Dendritic cell treated with granulocyte-macrophage colony-stimulating factor and Interleukin-4, amounts not matched to agents 40 ng/mL and 50 ng/mL, for 4 days (primary cell): ENCODE data around the gene OR52A1.
"Not testable (repeated sequence)": the region's sequence is repeated elsewhere in the genome, so short reads cannot be mapped to it uniquely, and the experiment has no call there.

Experiments
- H3K27ac Mint-ChIP-seq: one replicate; pipeline ENCODE4 v1.8.0; 2022; ENCODE audit warnings: mild to moderate bottlenecking, mixed read lengths
- H3K27me3 Mint-ChIP-seq: one replicate; pipeline ENCODE4 v1.8.0; 2022; ENCODE audit warnings: mild to moderate bottlenecking, mixed read lengths
- H3K36me3 Mint-ChIP-seq: one replicate; pipeline ENCODE4 v1.8.0; 2022; ENCODE audit warnings: low read depth, mixed read lengths
- H3K4me1 Mint-ChIP-seq: one replicate; pipeline ENCODE4 v1.8.0; 2022; ENCODE audit warnings: low read depth, mixed read lengths
- H3K4me3 Mint-ChIP-seq: one replicate; pipeline ENCODE4 v1.8.0; 2022; ENCODE audit warnings: mild to moderate bottlenecking, moderate library complexity, mixed read lengths
- H3K9me3 Mint-ChIP-seq: one replicate; pipeline ENCODE4 v1.8.0; 2022; ENCODE audit warnings: mixed read lengths
- intact Hi-C: fragments of 100-400 bp; cut with micrococcal nuclease; formaldehyde crosslinking; loops from one replicate; pipeline ENCODE4 v1.15.0; 2022

Gene OR52A1

GRCh38 chr11:5154657-5155056 is at the start of gene OR52A1:
OR52A1 (minus strand) TSS chr11:5154757; CDS start chr11:5152369, 2,388 bp downstream.
- Mint-ChIP-seq H3K27me3 (no peaks in the 10 kb centered on the region), H3K27ac (no peak within 1 kb of the TSS)
- intact Hi-C loops: no loop called here

GRCh38 chr11:5203366-5203765 is 48.8 kb upstream of the OR52A1 start:
- H3K9me3 Mint-ChIP-seq: no peaks in the 10 kb centered on the region
- intact Hi-C loops: loop anchor here (5.0 to 10.0 kb wide), 2 partner anchors 601 to 689 kb away; partner anchors contain the start of genes OR52E5 and OR52N2
- H3K4me3 Mint-ChIP-seq: no peak overlapping the region
- H3K27ac Mint-ChIP-seq: no peak overlapping the region
- no peaks in the 10 kb centered on the region for H3K27me3 Mint-ChIP-seq
- no peaks in the 10 kb centered on the region for H3K36me3 Mint-ChIP-seq
- H3K4me1 Mint-ChIP-seq: no peaks in the 10 kb centered on the region

More at GRCh38 chr11:5154657-5155056, at the start of gene OR52A1:
- Mint-ChIP-seq H3K36me3 (no peaks in the 10 kb centered on the region), H3K4me3 (no peak within 1 kb of the TSS), H3K4me1 (no peaks in the 10 kb centered on the region), H3K9me3 (peaks cover 1% of the 10 kb centered on the region)

- Mint-ChIP-seq H3K9me3 (no peaks in the 10 kb centered on the region), H3K36me3 (no peaks in the 10 kb centered on the region), H3K4me1 (no peaks in the 10 kb centered on the region), H3K27me3 (no peaks in the 10 kb centered on the region), H3K4me3 (no peak within 1 kb of the TSS), H3K27ac (no peak within 1 kb of the TSS)
- intact Hi-C loops: loop anchor here (5.0 to 10.0 kb wide), 2 partner anchors 604 to 692 kb away; partner anchors contain the start of genes OR52E5 and OR52N2
Observed at GRCh38 chr11:5200582-5200981, 46.0 kb upstream of the OR52A1 start, which contains the start of gene OR51V1. OR51V1 (minus strand) TSS chr11:5200682; CDS start chr11:5200682, 0 bp downstream.

- H3K4me3 Mint-ChIP-seq: no peak overlapping the region
- H3K36me3 Mint-ChIP-seq: no peaks in the 10 kb centered on the region
- intact Hi-C loops: no loop called here
- H3K4me1 Mint-ChIP-seq: no peaks in the 10 kb centered on the region
- H3K9me3 Mint-ChIP-seq: peaks cover 7% of the 10 kb centered on the region
- H3K27me3 Mint-ChIP-seq: no peaks in the 10 kb centered on the region
- no peak overlapping the region for H3K27ac Mint-ChIP-seq
Observed at GRCh38 chr11:5198285-5198684, 43.7 kb upstream of the OR52A1 start.

GRCh38 chr11:5197536-5197935 is 43.0 kb upstream of the OR52A1 start:
- H3K9me3 Mint-ChIP-seq: peaks cover 13% of the 10 kb centered on the region
- H3K4me3 Mint-ChIP-seq: no peak overlapping the region
- intact Hi-C loops: no loop called here
- H3K4me1 Mint-ChIP-seq: no peaks in the 10 kb centered on the region
- H3K27ac Mint-ChIP-seq: no peak overlapping the region
- no peaks in the 10 kb centered on the region for H3K36me3 Mint-ChIP-seq
- H3K27me3 Mint-ChIP-seq: no peaks in the 10 kb centered on the region

- intact Hi-C loops: no loop called here
- no peak overlapping the region for H3K27ac Mint-ChIP-seq
- H3K27me3 Mint-ChIP-seq: no peaks in the 10 kb centered on the region
- no peaks in the 10 kb centered on the region for H3K4me1 Mint-ChIP-seq
- no peaks in the 10 kb centered on the region for H3K36me3 Mint-ChIP-seq
- H3K4me3 Mint-ChIP-seq: no peak overlapping the region
- H3K9me3 Mint-ChIP-seq: peaks cover 13% of the 10 kb centered on the region
Observed at GRCh38 chr11:5196731-5197130, 42.2 kb upstream of the OR52A1 start.

- intact Hi-C loops: no loop called here
- Mint-ChIP-seq H3K27me3 (no peaks in the 10 kb centered on the region), H3K4me1 (no peaks in the 10 kb centered on the region), H3K9me3 (peaks cover 13% of the 10 kb centered on the region), H3K27ac (no peak overlapping the region), H3K4me3 (no peak overlapping the region), H3K36me3 (no peaks in the 10 kb centered on the region)
Observed at GRCh38 chr11:5196067-5196466, 41.5 kb upstream of the OR52A1 start.

- intact Hi-C loops: no loop called here
- H3K9me3 Mint-ChIP-seq: peaks cover 13% of the 10 kb centered on the region
Observed at GRCh38 chr11:5192738-5193137, 38.2 kb upstream of the OR52A1 start.

GRCh38 chr11:5188201-5188600 is 33.6 kb upstream of the OR52A1 start:
- intact Hi-C loops: no loop called here
- Mint-ChIP-seq H3K36me3 (no peaks in the 10 kb centered on the region), H3K4me1 (no peaks in the 10 kb centered on the region), H3K27me3 (no peaks in the 10 kb centered on the region), H3K9me3 (peaks cover 5% of the 10 kb centered on the region), H3K27ac (no peak overlapping the region), H3K4me3 (no peak overlapping the region)

More at GRCh38 chr11:5192738-5193137, 38.2 kb upstream of the OR52A1 start:
- Mint-ChIP-seq H3K4me3 (no peak overlapping the region), H3K27ac (no peak overlapping the region), H3K36me3 (no peaks in the 10 kb centered on the region), H3K27me3 (no peaks in the 10 kb centered on the region), H3K4me1 (no peaks in the 10 kb centered on the region)

GRCh38 chr11:5178046-5178837 is 23.7 kb upstream of the OR52A1 start:
- H3K27me3 Mint-ChIP-seq: no peaks in the 10 kb centered on the region
- H3K4me3 Mint-ChIP-seq: no peak overlapping the region
- no peak overlapping the region for H3K27ac Mint-ChIP-seq
- intact Hi-C loops: no loop called here
- no peaks in the 10 kb centered on the region for H3K36me3 Mint-ChIP-seq
- H3K4me1 Mint-ChIP-seq: no peaks in the 10 kb centered on the region
- H3K9me3 Mint-ChIP-seq: no peaks in the 10 kb centered on the region

- H3K27ac Mint-ChIP-seq: no peak overlapping the region
- intact Hi-C loops: no loop called here
- no peak overlapping the region for H3K4me3 Mint-ChIP-seq
- no peaks in the 10 kb centered on the region for H3K9me3 Mint-ChIP-seq
- H3K4me1 Mint-ChIP-seq: no peaks in the 10 kb centered on the region
- H3K27me3 Mint-ChIP-seq: no peaks in the 10 kb centered on the region
- no peaks in the 10 kb centered on the region for H3K36me3 Mint-ChIP-seq
Observed at GRCh38 chr11:5174934-5175333, 20.4 kb upstream of the OR52A1 start.

GRCh38 chr11:5171856-5172255 is 17.3 kb upstream of the OR52A1 start:
- no peaks in the 10 kb centered on the region for H3K4me1 Mint-ChIP-seq
- no peaks in the 10 kb centered on the region for H3K9me3 Mint-ChIP-seq
- intact Hi-C loops: no loop called here
- H3K27me3 Mint-ChIP-seq: no peaks in the 10 kb centered on the region
- H3K4me3 Mint-ChIP-seq: no peak overlapping the region
- H3K27ac Mint-ChIP-seq: no peak overlapping the region
- H3K36me3 Mint-ChIP-seq: no peaks in the 10 kb centered on the region

- H3K27ac Mint-ChIP-seq, H3K27me3 Mint-ChIP-seq, intact Hi-C loops, H3K4me1 Mint-ChIP-seq, H3K9me3 Mint-ChIP-seq, H3K4me3 Mint-ChIP-seq, H3K36me3 Mint-ChIP-seq: not testable (repeated sequence)
Observed at GRCh38 chr11:5165898-5166297, 11.3 kb upstream of the OR52A1 start.

- not testable (repeated sequence) for H3K9me3 Mint-ChIP-seq, H3K27me3 Mint-ChIP-seq
Observed at GRCh38 chr11:5164807-5165206, 10.2 kb upstream of the OR52A1 start.

GRCh38 chr11:5161045-5161444 is 6.5 kb upstream of the OR52A1 start:
- H3K27ac Mint-ChIP-seq, H3K36me3 Mint-ChIP-seq, H3K4me3 Mint-ChIP-seq, H3K4me1 Mint-ChIP-seq, H3K27me3 Mint-ChIP-seq, intact Hi-C loops, H3K9me3 Mint-ChIP-seq: not testable (repeated sequence)

More at GRCh38 chr11:5164807-5165206, 10.2 kb upstream of the OR52A1 start:
- H3K4me1 Mint-ChIP-seq, H3K27ac Mint-ChIP-seq, H3K4me3 Mint-ChIP-seq, intact Hi-C loops, H3K36me3 Mint-ChIP-seq: not testable (repeated sequence)
